H1 (cell line): ENCODE results near the gene CCDC80. TPM values are rescaled to one million over a fixed set of nuclear protein-coding genes. Genes with fewer than 3 reads are reported as not detected.

Experiments
- CTCF ChIA-PET: fragments of 300-600 bp; sonication (Branson Sonifier 250); formaldehyde crosslinking; loops from one replicate; lab custom pipeline; 2021; ENCODE audit not compliant: partially characterized antibody; lab: Charles Lee
- POLR2A ChIA-PET: fragments of 300-600 bp; sonication (Branson Sonifier 250); formaldehyde crosslinking; loops from one replicate; lab custom pipeline; 2021; ENCODE audit warnings: inconsistent platforms; ENCODE audit not compliant: partially characterized antibody; lab: Charles Lee
- DNase-seq, 2 experiments: peaks; one replicate each; pipeline versions ENCODE4 v3.0.0 to v3.0.0-alpha.2; 2010 to 2022; ENCODE audit warnings: low spot score in 2 of 2, low read depth in 1 of 2, mixed read lengths in 1 of 2
- FAIRE-seq: peaks from 2 replicates; lab custom pipeline; 2011; peaks lifted over from hg19 to GRCh38; lab: Jason Lieb, UNC
- H2AFZ ChIP-seq: 2 replicates; pipeline ENCODE4 v1.8.1; 2012; ENCODE audit warnings: low read length, inconsistent platforms
- H2AK5ac ChIP-seq: 2 replicates; pipeline ENCODE4 v1.6.1; 2013; ENCODE audit warnings: low read depth, low read length
- H2BK120ac ChIP-seq: replicated peaks from 2 replicates; pipeline ENCODE3; 2013; ENCODE audit warnings: low read depth, low read length, inconsistent platforms
- H2BK12ac ChIP-seq: 2 replicates; pipeline ENCODE4 v1.6.1; 2013; ENCODE audit warnings: low read depth, low read length
- H2BK15ac ChIP-seq: 2 replicates; pipeline ENCODE4 v1.6.1; 2013; ENCODE audit warnings: low read length
- H2BK20ac ChIP-seq: 2 replicates; pipeline ENCODE4 v1.6.1; 2013; ENCODE audit warnings: low read length
- H2BK5ac ChIP-seq: 2 replicates; pipeline ENCODE4 v1.6.1; 2013; ENCODE audit warnings: low read depth, low read length
- H3K14ac ChIP-seq: 2 replicates; pipeline ENCODE4 v1.6.1; 2013; ENCODE audit warnings: inconsistent platforms; ENCODE audit not compliant: insufficient read length
- H3K18ac ChIP-seq: 2 replicates; pipeline ENCODE4 v1.6.1; 2013; ENCODE audit warnings: low read length; ENCODE audit errors: extremely low read depth
- H3K23ac ChIP-seq: 2 replicates; pipeline ENCODE4 v1.6.1; 2013; ENCODE audit warnings: inconsistent platforms; ENCODE audit not compliant: insufficient read length
- H3K23me2 ChIP-seq: 2 replicates; pipeline ENCODE4 v1.6.1; 2013; ENCODE audit warnings: low read depth, low read length
- H3K27ac ChIP-seq: 2 replicates; pipeline ENCODE4 v1.6.1; 2011; ENCODE audit warnings: low read depth, low read length, inconsistent platforms
- H3K27me3 ChIP-seq, 4 experiments: replicated peaks in 1 of 4; 1 replicate in 1 of 4; 2 replicates in 3 of 4; pipeline versions ENCODE4 v1.6.1 to v1.8.1; 2011 to 2013; ENCODE audit warnings: low read length in 3 of 4, mild to moderate bottlenecking in 3 of 4, inconsistent platforms in 2 of 4, mixed read lengths in 2 of 4, moderate library complexity in 1 of 4; ENCODE audit not compliant: control insufficient read depth in 3 of 4, insufficient read depth in 3 of 4; ENCODE audit errors: extremely low read depth in 1 of 4
- H3K36me3 ChIP-seq, 4 experiments: 2 replicates each; pipeline versions ENCODE4 v1.6.1 to v1.8.1; 2011 to 2013; ENCODE audit warnings: mild to moderate bottlenecking in 4 of 4, low read length in 3 of 4, moderate library complexity in 2 of 4, control low read depth in 1 of 4, inconsistent platforms in 1 of 4; ENCODE audit not compliant: insufficient read depth in 4 of 4, control insufficient read depth in 2 of 4
- H3K4ac ChIP-seq: replicated peaks from 2 replicates; pipeline ENCODE3; 2013; ENCODE audit warnings: low read length, low read depth, mixed read lengths, inconsistent platforms; ENCODE audit not compliant: insufficient read length
- H3K4me1 ChIP-seq, 4 experiments: replicated peaks in 1 of 4; 1 replicate in 1 of 4; 2 replicates in 3 of 4; pipeline versions ENCODE4 v1.6.1 to v1.8.1; 2011 to 2013; ENCODE audit warnings: low read length in 3 of 4, inconsistent platforms in 2 of 4, mixed read lengths in 1 of 4; ENCODE audit not compliant: insufficient read depth in 4 of 4, control insufficient read depth in 3 of 4
- H3K4me2 ChIP-seq, 2 experiments: 2 replicates each; pipeline versions ENCODE4 v1.6.1 to v1.8.1; 2011 to 2013; ENCODE audit warnings: low read depth in 2 of 2, low read length in 2 of 2, control low read depth in 1 of 2, inconsistent platforms in 1 of 2, mild to moderate bottlenecking in 1 of 2; ENCODE audit not compliant: insufficient read depth in 1 of 2
- H3K4me3 ChIP-seq, 4 experiments: fragments of 200-600, 300-600 bp in 1 of 4; sonication (generic), shearing (Covaris generic), sonication (Bioruptor Twin) in 1 of 4; 2 replicates each; pipeline versions ENCODE4 v1.5.1 to v1.8.1; 2011 to 2016; ENCODE audit warnings: low read length in 4 of 4, low read depth in 3 of 4, control low read depth in 2 of 4, inconsistent platforms in 2 of 4, mild to moderate bottlenecking in 2 of 4, mixed read lengths in 1 of 4, moderate library complexity in 1 of 4; ENCODE audit not compliant: insufficient read depth in 2 of 4; ENCODE audit errors: extremely low read depth in 1 of 4
- H3K56ac ChIP-seq: replicated peaks from 2 replicates; pipeline ENCODE3; 2013; ENCODE audit warnings: low read depth, mild to moderate bottlenecking, mixed read lengths, low read length, inconsistent platforms; ENCODE audit not compliant: insufficient read length
- H3K79me1 ChIP-seq: 2 replicates; pipeline ENCODE4 v1.6.1; 2013; ENCODE audit warnings: low read depth, low read length, control low read depth
- H3K79me2 ChIP-seq, 2 experiments: 2 replicates each; pipeline versions ENCODE4 v1.6.1 to v1.8.1; 2012 to 2013; ENCODE audit warnings: low read length in 2 of 2, mild to moderate bottlenecking in 2 of 2, inconsistent platforms in 1 of 2; ENCODE audit not compliant: insufficient read depth in 2 of 2, control insufficient read depth in 1 of 2
- H3K9ac ChIP-seq, 4 experiments: replicated peaks in 1 of 4; 1 replicate in 1 of 4; 2 replicates in 3 of 4; pipeline versions ENCODE4 v1.6.1 to v1.8.1; 2011 to 2013; ENCODE audit warnings: low read depth in 3 of 4, low read length in 3 of 4, control low read depth in 2 of 4, mild to moderate bottlenecking in 2 of 4, moderate library complexity in 2 of 4, inconsistent platforms in 1 of 4; ENCODE audit errors: extremely low read depth in 1 of 4
- H3K9me3 ChIP-seq, 2 experiments: 2 replicates each; pipeline versions ENCODE4 v1.6.1 to v1.8.1; 2012 to 2013; ENCODE audit warnings: mild to moderate bottlenecking in 2 of 2, moderate library complexity in 2 of 2, control low read depth in 1 of 2, inconsistent platforms in 1 of 2, low read depth in 1 of 2, low read length in 1 of 2, mixed read lengths in 1 of 2; ENCODE audit not compliant: insufficient read depth in 2 of 2
- H4K20me1 ChIP-seq, 2 experiments: replicated peaks in 1 of 2; 2 replicates each; pipeline versions ENCODE3 to v1.8.1; 2011 to 2013; ENCODE audit warnings: inconsistent platforms in 2 of 2, low read length in 2 of 2, mild to moderate bottlenecking in 1 of 2; ENCODE audit not compliant: insufficient read depth in 2 of 2, control insufficient read depth in 1 of 2
- H4K5ac ChIP-seq: 2 replicates; pipeline ENCODE4 v1.6.1; 2013; ENCODE audit warnings: low read length, low read depth, mixed read lengths, inconsistent platforms; ENCODE audit not compliant: insufficient read length
- H4K8ac ChIP-seq: 2 replicates; pipeline ENCODE4 v1.8.0; 2013; ENCODE audit warnings: mild to moderate bottlenecking, moderate library complexity, low read length, inconsistent platforms; ENCODE audit not compliant: insufficient read depth; ENCODE audit errors: extremely low read depth
- H4K91ac ChIP-seq: replicated peaks from 2 replicates; pipeline ENCODE3; 2013; ENCODE audit warnings: low read length, mixed read lengths, inconsistent platforms; ENCODE audit not compliant: insufficient read length
- KDM4A ChIP-seq: IDR thresholded peaks from one replicate; pipeline ENCODE4 v1.7.1; 2012; ENCODE audit warnings: low read depth, mild to moderate bottlenecking, moderate library complexity, low read length, inconsistent platforms; ENCODE audit not compliant: severe bottlenecking
- MAFK ChIP-seq: IDR thresholded peaks from 2 replicates; pipeline ENCODE4 v1.6.1; 2012; ENCODE audit warnings: low read depth, mild to moderate bottlenecking, improper control_type of control experiment, low read length
- POLR2A ChIP-seq, 2 experiments: IDR thresholded peaks; 1 replicate in 1 of 2; 2 replicates in 1 of 2; pipeline ENCODE4 v1.6.1; 2011; ENCODE audit warnings: low read depth in 2 of 2, low read length in 2 of 2, mild to moderate bottlenecking in 2 of 2; ENCODE audit errors: control extremely low read depth in 1 of 2
- RBBP5 ChIP-seq: IDR thresholded peaks from 2 replicates; pipeline ENCODE4 v1.7.1; 2012; ENCODE audit warnings: low read depth, mild to moderate bottlenecking, inconsistent platforms, low read length, moderate library complexity, borderline replicate concordance
- SP4 ChIP-seq: IDR thresholded peaks from 2 replicates; pipeline ENCODE4 v1.6.1; 2012; ENCODE audit warnings: low read length, inconsistent platforms
- WGBS, 2 experiments: shearing (Covaris generic) in 1 of 2; methylation state at CpG; one replicate each; pipeline versions ENCODE4 v1.1.6 to v1.1.7; 2013 to 2015; ENCODE audit warnings: low lambda C conversion rate in 2 of 2, mixed read lengths in 2 of 2, inconsistent platforms in 1 of 2, low coverage in 1 of 2, missing lambda C conversion rate in 1 of 2; ENCODE audit not compliant: insufficient replicate concordance in 2 of 2, insufficient coverage in 1 of 2, insufficient read length in 1 of 2; ENCODE audit errors: extremely low coverage in 1 of 2, missing lambda C conversion rate in 1 of 2; 5-methylcytosine and 5-hydroxymethylcytosine counted together
- polyA plus RNA-seq, 7 experiments: library from polyadenylated mRNA; depleted of rRNA in 3 of 7; stranded (reverse) in 5 of 7; unstranded in 2 of 7; fragments of >200 nt in 5 of 7; fragments of 200-250 nt in 2 of 7; gene quantifications; 1 replicate in 5 of 7; 2 replicates in 1 of 7; 4 replicates in 1 of 7; pipeline versions ENCODE4 v1.2.1 to v1.2.3, GENCODE V29; 2011 to 2013; ENCODE audit warnings: missing spikeins in 2 of 7, mixed read lengths in 2 of 7
- total RNA-seq: library from RNA; stranded (reverse); fragmentation: NEBNext Ultra II Directional; extraction: Animal tissue kit (Norgen Biotek cat#: 25700); gene quantifications from 2 replicates; pipeline ENCODE4 v1.2.1, GENCODE V29; 2021

Gene CCDC80
- total and polyA plus RNA-seq, 2 of the 8 experiments (the other 6 are each of a cell fraction or from before 2014, with no cell fraction given) = 1.1 to 12.9 TPM

- no peaks in the 10 kb centered on the region for H4K20me1 ChIP-seq
- H2BK5ac ChIP-seq = peak overlapping the region; percentile 71; the same call in 1 of the 2 replicates
- no peak overlapping the region for H3K9ac ChIP-seq
- H3K23ac ChIP-seq = peak overlapping the region; percentile 71
- 26% methylated on average over 1 of the region's 1 CpG; no CpG with 5 or more reads in 1 of the 2 experiments for WGBS, 2 experiments
- H3K4me2 ChIP-seq = peak overlapping the region; percentile 9 to 16; a peak in 1 of 4 replicates
- ChIA-PET CTCF (interaction anchor here (0.6 to 2.9 kb wide), 4 partner anchors 10 to 388 kb away, joined by 3 to 24 read pairs (median 5); no protein-coding TSS in a partner anchor), POLR2A (no interaction called here)
- no peak overlapping the region for H2BK15ac ChIP-seq
- no peak for TF ChIP-seq MAFK
- TF ChIP-seq SP4 = no peak
- no peak for TF ChIP-seq POLR2A (IDR thresholded peaks at IDR 0.05; ENCODE audit: control extremely low read depth in 1 of 2, low read depth in 2 of 2, low read length in 2 of 2)
- no peak for TF ChIP-seq RBBP5
- no peak for TF ChIP-seq KDM4A
- no peak overlapping the region for H2AK5ac ChIP-seq
- H3K27ac ChIP-seq = 0 out of 2 replicates have a peak overlapping the region, but pooled peaks have one; percentile 17
- H3K9me3 ChIP-seq = no peaks in the 10 kb centered on the region
- H2BK12ac ChIP-seq = no peak overlapping the region
- H3K18ac ChIP-seq = peak overlapping the region; percentile 55; the same call in 1 of the 2 replicates
- H3K79me1 ChIP-seq = no peaks in the 10 kb centered on the region
- H4K8ac ChIP-seq = no peak overlapping the region
- no peak overlapping the region; a peak in 1 of 8 replicates for H3K4me3 ChIP-seq
- H3K27me3 ChIP-seq = no peaks in the 10 kb centered on the region
- 0 out of 2 replicates have a peak overlapping the region, but pooled peaks have one; percentile 9 for H2BK20ac ChIP-seq
- no peaks in the 10 kb centered on the region; a peak in 1 of 4 replicates for H3K79me2 ChIP-seq
- H3K56ac ChIP-seq = no peak overlapping the region
- peak overlapping the region; percentile 15; the same call in 1 of the 2 replicates for H2AFZ ChIP-seq
- H3K4ac ChIP-seq = no peak overlapping the region
- H2BK120ac ChIP-seq = peak overlapping the region; percentile 57
- no peak overlapping the region for H4K5ac ChIP-seq
- FAIRE-seq (no peak), DNase-seq (no peak)
- peak overlapping the region; percentile 26 for H4K91ac ChIP-seq
- no peak overlapping the region for H3K14ac ChIP-seq
- H3K23me2 ChIP-seq = no peaks in the 10 kb centered on the region
- no peaks in the 10 kb centered on the region for H3K36me3 ChIP-seq
- peaks cover 4 to 33% (median 28%) of the 10 kb centered on the region in 4 experiments for H3K4me1 ChIP-seq
These were observed 7.2 kb downstream of the CCDC80 start for GRCh38 chr3:112633757-112634156.
